GM21515 (cell line): ENCODE measurements around the gene CATSPERB.
"Not testable (repeated sequence)": the region's sequence is repeated elsewhere in the genome, so short reads cannot be mapped to it uniquely, and the experiment has no call there.

ENCODE experiments used
- ATAC-seq: cut with Tn5 transposase; IDR thresholded peaks from one replicate; pipeline ENCODE4 v1.9.1; 2021; ENCODE audit not compliant: unreplicated experiment

Gene CATSPERB

GRCh38 chr14:91731986-91732385 is at the start of gene CATSPERB:
TSS of gene CATSPERB (minus strand) at chr14:91732086. CDS start at chr14:91729479, 2,607 bp downstream.
- ATAC-seq, result no peak

GRCh38 chr14:91780452-91780851 is 48.6 kb upstream of the CATSPERB start:
- no peak for ATAC-seq

GRCh38 chr14:91778217-91778616 is 46.3 kb upstream of the CATSPERB start:
- ATAC-seq, result no peak

- ATAC-seq, result no peak
Measured at GRCh38 chr14:91774140-91775096, 42.5 kb upstream of the CATSPERB start.

GRCh38 chr14:91770185-91770584 is 38.3 kb upstream of the CATSPERB start:
- no peak for ATAC-seq

GRCh38 chr14:91755570-91756295 is 23.8 kb upstream of the CATSPERB start:
- no peak for ATAC-seq

- no peak for ATAC-seq
Measured at GRCh38 chr14:91754819-91755218, 22.9 kb upstream of the CATSPERB start.

GRCh38 chr14:91754185-91754584 is 22.3 kb upstream of the CATSPERB start:
- ATAC-seq, result no peak

GRCh38 chr14:91753501-91754128 is 21.7 kb upstream of the CATSPERB start:
- no peak for ATAC-seq

- no peak for ATAC-seq
Measured at GRCh38 chr14:91752961-91753360, 21.1 kb upstream of the CATSPERB start.

GRCh38 chr14:91751719-91752118 is 19.8 kb upstream of the CATSPERB start:
- ATAC-seq, result no peak

- ATAC-seq, result no peak
Measured at GRCh38 chr14:91750634-91751198, 18.8 kb upstream of the CATSPERB start.

GRCh38 chr14:91749868-91750267 is 18.0 kb upstream of the CATSPERB start:
- ATAC-seq, result no peak

- ATAC-seq, result no peak
Measured at GRCh38 chr14:91748049-91748448, 16.2 kb upstream of the CATSPERB start.

- ATAC-seq, result no peak
Measured at GRCh38 chr14:91745344-91745743, 13.5 kb upstream of the CATSPERB start.

GRCh38 chr14:91744068-91744480 is 12.2 kb upstream of the CATSPERB start:
- no peak for ATAC-seq

GRCh38 chr14:91743305-91743653 is 11.4 kb upstream of the CATSPERB start:
- ATAC-seq, result no peak

- ATAC-seq, result no peak
Measured at GRCh38 chr14:91742621-91743304, 10.9 kb upstream of the CATSPERB start.

- ATAC-seq, result not testable (repeated sequence)
Measured at GRCh38 chr14:91739867-91740266, 8.0 kb upstream of the CATSPERB start.

- no peak for ATAC-seq
Measured at GRCh38 chr14:91737619-91738018, 5.7 kb upstream of the CATSPERB start.
